Keratinocyte (primary cell): Measurements from ENCODE around the gene RBM19. TPM values are rescaled to one million over a fixed set of nuclear protein-coding genes. Genes with fewer than 3 reads are reported as not detected.

ENCODE experiments used
- DNase-seq: peaks from one replicate; pipeline ENCODE4 v3.0.0-alpha.2; 2011; ENCODE audit warnings: low read depth, missing footprints, low spot score
- FAIRE-seq: peaks from 2 replicates; lab custom pipeline; 2011; peaks lifted over from hg19 to GRCh38; lab: Jason Lieb, UNC
- H2AFZ ChIP-seq: 2 replicates; pipeline ENCODE4 v1.6.0; 2012; ENCODE audit warnings: low read length, control low read depth, inconsistent platforms; ENCODE audit not compliant: control insufficient read depth
- H3K27ac ChIP-seq: 2 replicates; pipeline ENCODE4 v1.5.1; 2011; ENCODE audit warnings: low read length; ENCODE audit not compliant: control insufficient read depth, insufficient read depth
- H3K27me3 ChIP-seq: 3 replicates; pipeline ENCODE4 v1.6.0; 2011; ENCODE audit warnings: low read length; ENCODE audit not compliant: control insufficient read depth, insufficient read depth; ENCODE audit errors: extremely low read depth
- H3K36me3 ChIP-seq, 2 experiments: 2 replicates in 1 of 2; 3 replicates in 1 of 2; pipeline ENCODE4 v1.5.1; 2011; ENCODE audit warnings: low read length in 2 of 2, mild to moderate bottlenecking in 1 of 2; ENCODE audit not compliant: control insufficient read depth in 2 of 2, insufficient read depth in 2 of 2; ENCODE audit errors: extremely low read depth in 1 of 2
- H3K4me1 ChIP-seq: 3 replicates; pipeline ENCODE4 v1.5.1; 2011; ENCODE audit warnings: low read length; ENCODE audit not compliant: control insufficient read depth, insufficient read depth; ENCODE audit errors: extremely low read depth
- H3K4me2 ChIP-seq: 3 replicates; pipeline ENCODE4 v1.6.0; 2011; ENCODE audit warnings: low read depth, low read length; ENCODE audit not compliant: control insufficient read depth, insufficient read depth; ENCODE audit errors: extremely low read depth
- H3K4me3 ChIP-seq, 3 experiments: fragments of 200-600 bp in 1 of 3; sonication (generic) in 1 of 3; 2 replicates in 2 of 3; 3 replicates in 1 of 3; pipeline ENCODE4 v1.5.1; 2011 to 2016; ENCODE audit warnings: low read length in 3 of 3, mild to moderate bottlenecking in 3 of 3, control low read depth in 2 of 3, inconsistent platforms in 1 of 3, low read depth in 1 of 3, mixed read lengths in 1 of 3, mixed run types in 1 of 3, moderate library complexity in 1 of 3; ENCODE audit not compliant: control insufficient read depth in 2 of 3, insufficient read depth in 2 of 3; ENCODE audit errors: extremely low read depth in 1 of 3
- H3K79me2 ChIP-seq: 2 replicates; pipeline ENCODE4 v1.6.0; 2012; ENCODE audit warnings: low read length; ENCODE audit not compliant: control insufficient read depth, insufficient read depth
- H3K9ac ChIP-seq: 3 replicates; pipeline ENCODE4 v1.6.0; 2011; ENCODE audit warnings: low read length; ENCODE audit not compliant: control insufficient read depth, insufficient read depth; ENCODE audit errors: extremely low read depth
- H3K9me1 ChIP-seq: 3 replicates; pipeline ENCODE4 v1.6.0; 2011; ENCODE audit warnings: low read length; ENCODE audit not compliant: control insufficient read depth, insufficient read depth; ENCODE audit errors: extremely low read depth
- H3K9me3 ChIP-seq: 2 replicates; pipeline ENCODE4 v1.5.1; 2012; ENCODE audit warnings: low read depth, low read length; ENCODE audit not compliant: control insufficient read depth
- H4K20me1 ChIP-seq: 3 replicates; pipeline ENCODE4 v1.6.0; 2011; ENCODE audit warnings: low read length; ENCODE audit not compliant: control insufficient read depth, insufficient read depth; ENCODE audit errors: extremely low read depth
- CTCF ChIP-seq, 3 experiments: IDR thresholded peaks in 1 of 3; conservative IDR thresholded peaks in 1 of 3; optimal IDR thresholded peaks in 1 of 3; 2 replicates in 2 of 3; 3 replicates in 1 of 3; pipeline versions ENCODE3 to v1.5.1; 2011; ENCODE audit warnings: low read length in 3 of 3, mild to moderate bottlenecking in 3 of 3, moderate library complexity in 2 of 3, control low read depth in 1 of 3, inconsistent platforms in 1 of 3; ENCODE audit not compliant: insufficient read depth in 2 of 3; ENCODE audit errors: extremely low read depth in 1 of 3
- EZH2 ChIP-seq: IDR thresholded peaks from one replicate; pipeline ENCODE4 v1.6.1; 2012; ENCODE audit warnings: inconsistent platforms, mild to moderate bottlenecking, low read length, moderate library complexity
- dilution Hi-C: fragments of 300-500 bp; cut with MboI; formaldehyde crosslinking; loops from one replicate; pipeline ENCODE4 v1.7.0; 2020; ENCODE audit warnings: low sequenced_read_pairs; ENCODE audit not compliant: extremely low pct_ligation_motif_present
- polyA plus RNA-seq, 5 experiments: library from polyadenylated mRNA; depleted of rRNA in 3 of 5; stranded (reverse) in 3 of 5; stranded (forward) in 1 of 5; unstranded in 1 of 5; fragments of >200 nt; gene quantifications; 1 replicate in 1 of 5; 2 replicates in 3 of 5; 3 replicates in 1 of 5; pipeline versions ENCODE4 v1.2.1 to v1.2.3, GENCODE V29; 2011 to 2012; ENCODE audit warnings: missing spikeins in 2 of 5, low read depth in 1 of 5, low replicate concordance in 1 of 5

The RBM19 gene
- polyA plus RNA-seq, 1 donor (not counting 4 experiments of a cell fraction or from before 2014, with no cell fraction given) = 14.6 TPM

- no peaks in the 10 kb centered on the region for H3K79me2 ChIP-seq
- H3K4me2 ChIP-seq = no peak overlapping the region
- no peaks in the 10 kb centered on the region for H3K9me1 ChIP-seq
- DNase-seq = no peak
- H2AFZ ChIP-seq = no peak overlapping the region
- H4K20me1 ChIP-seq = no peaks in the 10 kb centered on the region
- no peaks in the 10 kb centered on the region for H3K9me3 ChIP-seq
- no peaks in the 10 kb centered on the region for H3K27me3 ChIP-seq
- FAIRE-seq = no peak
- peaks cover 23 to 32% of the 10 kb centered on the region in 2 experiments for H3K36me3 ChIP-seq
- H3K9ac ChIP-seq = no peak overlapping the region
- no peak overlapping the region for H3K4me3 ChIP-seq
- H3K27ac ChIP-seq = no peak overlapping the region
- no peaks in the 10 kb centered on the region for H3K4me1 ChIP-seq
- dilution Hi-C loops = no loop called here
- TF ChIP-seq CTCF (optimal IDR thresholded peaks at IDR 0.05 in 1 of 3, IDR thresholded peaks at IDR 0.05 in 1 of 3, conservative IDR thresholded peaks at IDR 0.05 in 1 of 3; ENCODE audit: extremely low read depth in 1 of 3, insufficient read depth in 2 of 3, low read length in 3 of 3) (no peak), EZH2 (no peak)
Measured at GRCh38 chr12:113940357-113941207, 25.5 kb downstream of the RBM19 start.

GRCh38 chr12:113939867-113940266, 26.3 kb downstream of the RBM19 start:
- Histone ChIP-seq H3K9ac (no peak overlapping the region), H3K9me3 (no peaks in the 10 kb centered on the region), H3K79me2 (no peaks in the 10 kb centered on the region), H2AFZ (no peak overlapping the region), H3K4me2 (no peak overlapping the region), H3K36me3 (peaks cover 23 to 32% of the 10 kb centered on the region in 2 experiments), H3K4me3 (no peak overlapping the region), H3K4me1 (no peaks in the 10 kb centered on the region), H3K27ac (no peak overlapping the region), H3K9me1 (no peaks in the 10 kb centered on the region), H4K20me1 (no peaks in the 10 kb centered on the region), H3K27me3 (no peaks in the 10 kb centered on the region)
- TF ChIP-seq EZH2 (no peak), CTCF (optimal IDR thresholded peaks at IDR 0.05 in 1 of 3, IDR thresholded peaks at IDR 0.05 in 1 of 3, conservative IDR thresholded peaks at IDR 0.05 in 1 of 3; ENCODE audit: extremely low read depth in 1 of 3, insufficient read depth in 2 of 3, low read length in 3 of 3) (no peak)
- DNase-seq (no peak), FAIRE-seq (no peak)
- dilution Hi-C loops = no loop called here
